IMR-90 (cell line): ENCODE results near the gene SLC22A6. TPM values are rescaled to one million over a fixed set of nuclear protein-coding genes. Genes with fewer than 3 reads are reported as not detected.

Experiments
- ATAC-seq: fragments of 200-7000 bp; cut with Tn5 transposase; 2 replicates; pipeline ENCODE4 v1.9.1; 2020; ENCODE audit warnings: low read depth, mild to moderate bottlenecking, moderate library complexity
- BruUV-seq: library from RNA; stranded (reverse); fragments of 400-500 nt; replicated peaks from 2 replicates; lab custom pipeline; 2021; lab: Mats Ljungman, UMichigan
- CTCF ChIA-PET: fragments of 300-600 bp; formaldehyde crosslinking; extraction: SDS; loops from one replicate; lab custom pipeline; 2021; ENCODE audit warnings: antibody characterized with exemption; lab: Yijun Ruan, JAX
- POLR2A ChIA-PET: fragments of 300-600 bp; sonication (Branson Sonifier 250); formaldehyde crosslinking; loops from one replicate; lab custom pipeline; 2022; ENCODE audit warnings: antibody characterized with exemption; ENCODE audit not compliant: unreplicated experiment; lab: Charles Lee
- DNase-seq: peaks from one replicate; pipeline ENCODE4 v3.0.0; 2013
- H2AFZ ChIP-seq: replicated peaks from 2 replicates; pipeline ENCODE3; 2013; ENCODE audit warnings: low read length, mild to moderate bottlenecking; ENCODE audit not compliant: poor library complexity
- H2AK5ac ChIP-seq: 2 replicates; pipeline ENCODE4 v1.6.1; 2013; ENCODE audit warnings: low read depth, low read length, inconsistent platforms
- H2AK9ac ChIP-seq: replicated peaks from 2 replicates; pipeline ENCODE3; 2013; ENCODE audit warnings: mild to moderate bottlenecking, low read depth, low read length, moderate library complexity; ENCODE audit not compliant: poor library complexity
- H2BK120ac ChIP-seq: 2 replicates; pipeline ENCODE4 v1.6.1; 2013; ENCODE audit warnings: low read depth, low read length, inconsistent platforms
- H2BK15ac ChIP-seq: 3 replicates; pipeline ENCODE4 v1.6.1; 2013; ENCODE audit warnings: low read depth, low read length, inconsistent platforms
- H2BK20ac ChIP-seq: 2 replicates; pipeline ENCODE4 v1.6.1; 2013; ENCODE audit warnings: low read depth, mild to moderate bottlenecking, inconsistent platforms, low read length, moderate library complexity
- H2BK5ac ChIP-seq: 2 replicates; pipeline ENCODE4 v1.6.1; 2013; ENCODE audit warnings: mild to moderate bottlenecking, low read depth, low read length, inconsistent platforms; ENCODE audit not compliant: poor library complexity, severe bottlenecking
- H3K14ac ChIP-seq: replicated peaks from 2 replicates; pipeline ENCODE4 v1.6.1; 2013; ENCODE audit warnings: low read depth, low read length, inconsistent platforms
- H3K18ac ChIP-seq: 2 replicates; pipeline ENCODE4 v1.6.1; 2013; ENCODE audit warnings: low read depth, low read length, control low read depth
- H3K23ac ChIP-seq: 2 replicates; pipeline ENCODE4 v1.6.1; 2013; ENCODE audit warnings: low read depth, low read length, inconsistent platforms
- H3K27ac ChIP-seq: 2 replicates; pipeline ENCODE4 v1.5.1; 2013; ENCODE audit warnings: mild to moderate bottlenecking, control low read depth, low read length; ENCODE audit not compliant: insufficient read depth
- H3K27me3 ChIP-seq: 2 replicates; pipeline ENCODE4 v1.6.1; 2013; ENCODE audit warnings: low read length; ENCODE audit not compliant: control insufficient read depth, insufficient read depth
- H3K36me3 ChIP-seq: 2 replicates; pipeline ENCODE4 v1.6.1; 2013; ENCODE audit warnings: low read length, mixed read lengths; ENCODE audit not compliant: control insufficient read depth, insufficient read depth
- H3K4ac ChIP-seq: 2 replicates; pipeline ENCODE4 v1.6.1; 2013; ENCODE audit warnings: low read depth, low read length, inconsistent platforms
- H3K4me1 ChIP-seq: 2 replicates; pipeline ENCODE4 v1.6.1; 2013; ENCODE audit warnings: low read length, mixed read lengths; ENCODE audit not compliant: control insufficient read depth, insufficient read depth
- H3K4me2 ChIP-seq: 2 replicates; pipeline ENCODE4 v1.6.1; 2013; ENCODE audit warnings: low read depth, mild to moderate bottlenecking, control low read depth, low read length, moderate library complexity
- H3K4me3 ChIP-seq: 2 replicates; pipeline ENCODE4 v1.5.1; 2013; ENCODE audit warnings: low read depth, mild to moderate bottlenecking, control low read depth, low read length, moderate library complexity; ENCODE audit not compliant: insufficient read depth
- H3K56ac ChIP-seq: 2 replicates; pipeline ENCODE4 v1.6.1; 2013; ENCODE audit warnings: low read length, inconsistent platforms; ENCODE audit not compliant: insufficient read depth; ENCODE audit errors: extremely low read depth
- H3K79me1 ChIP-seq, 2 experiments: 2 replicates each; pipeline ENCODE4 v1.6.1; 2013; ENCODE audit warnings: low read length in 2 of 2, inconsistent platforms in 1 of 2, low read depth in 1 of 2
- H3K9ac ChIP-seq: 2 replicates; pipeline ENCODE4 v1.6.1; 2013; ENCODE audit warnings: low read depth, low read length, control low read depth
- H3K9me1 ChIP-seq: 2 replicates; pipeline ENCODE4 v1.6.1; 2013; ENCODE audit warnings: low read length, inconsistent platforms; ENCODE audit not compliant: insufficient read depth
- H3K9me3 ChIP-seq: 2 replicates; pipeline ENCODE4 v1.6.1; 2013; ENCODE audit warnings: low read length; ENCODE audit not compliant: control insufficient read depth, insufficient read depth
- H4K20me1 ChIP-seq: 2 replicates; pipeline ENCODE4 v1.6.1; 2013; ENCODE audit warnings: low read length, inconsistent platforms; ENCODE audit not compliant: insufficient read depth
- H4K5ac ChIP-seq: 2 replicates; pipeline ENCODE4 v1.6.1; 2013; ENCODE audit warnings: mild to moderate bottlenecking, low read depth, low read length, control low read depth
- H4K8ac ChIP-seq, 2 experiments: 2 replicates each; pipeline ENCODE4 v1.6.1; 2013; ENCODE audit warnings: low read depth in 2 of 2, low read length in 2 of 2, control low read depth in 1 of 2, inconsistent platforms in 1 of 2
- H4K91ac ChIP-seq: 2 replicates; pipeline ENCODE4 v1.6.1; 2013; ENCODE audit warnings: low read depth, low read length, inconsistent platforms; ENCODE audit not compliant: insufficient read depth
- CEBPB ChIP-seq: IDR thresholded peaks from 2 replicates; pipeline ENCODE4 v1.6.1; 2012; ENCODE audit warnings: low read depth, low read length, improper control_type of control experiment
- CHD1 ChIP-seq: IDR thresholded peaks from 2 replicates; pipeline ENCODE4 v1.6.1; 2012; ENCODE audit warnings: low read depth, low read length, improper control_type of control experiment
- CTCF ChIP-seq: conservative IDR thresholded peaks from 2 replicates; pipeline ENCODE4 v1.5.1; 2012; ENCODE audit warnings: mild to moderate bottlenecking, low read depth, low read length, improper control_type of control experiment
- ELK1 ChIP-seq: fragments of 150-350 bp; IDR thresholded peaks from 2 replicates; pipeline ENCODE4 v1.6.1; 2016; ENCODE audit warnings: low read depth, mild to moderate bottlenecking, low read length, moderate library complexity, borderline replicate concordance
- MAFK ChIP-seq: IDR thresholded peaks from 2 replicates; pipeline ENCODE4 v1.6.1; 2012; ENCODE audit warnings: low read depth, low read length, improper control_type of control experiment
- MXI1 ChIP-seq: IDR thresholded peaks from 2 replicates; pipeline ENCODE4 v1.6.1; 2012; ENCODE audit warnings: low read depth, mild to moderate bottlenecking, low read length, moderate library complexity, borderline replicate concordance
- NFE2L2 ChIP-seq: fragments of 150-350 bp; IDR thresholded peaks from 2 replicates; pipeline ENCODE4 v1.6.1; 2016; ENCODE audit warnings: low read depth, mild to moderate bottlenecking, low read length
- POLR2A ChIP-seq: IDR thresholded peaks from 2 replicates; pipeline ENCODE4 v1.6.1; 2012; ENCODE audit warnings: mild to moderate bottlenecking, low read depth, low read length
- RAD21 ChIP-seq: IDR thresholded peaks from 2 replicates; pipeline ENCODE4 v1.6.1; 2012; ENCODE audit warnings: low read length, improper control_type of control experiment
- RCOR1 ChIP-seq: IDR thresholded peaks from 2 replicates; pipeline ENCODE4 v1.6.1; 2012; ENCODE audit warnings: mild to moderate bottlenecking, low read length, improper control_type of control experiment; ENCODE audit not compliant: insufficient replicate concordance
- RFX5 ChIP-seq: IDR thresholded peaks from 2 replicates; pipeline ENCODE4 v1.8.0; 2012; ENCODE audit warnings: low read depth, mild to moderate bottlenecking, low read length, moderate library complexity
- WGBS, 2 experiments: methylation state at CpG; one replicate each; pipeline versions ENCODE4 v1.1.5 to v1.1.7; 2013; ENCODE audit warnings: missing lambda C conversion rate in 2 of 2; ENCODE audit not compliant: insufficient read length in 1 of 2; ENCODE audit errors: extremely low coverage in 2 of 2; 5-methylcytosine and 5-hydroxymethylcytosine counted together
- dilution Hi-C: fragments of 300-500 bp; cut with HindIII; formaldehyde crosslinking; loops from one replicate; pipeline ENCODE4 v1.14.3; 2018; ENCODE audit warnings: low sequenced_read_pairs; ENCODE audit not compliant: unreplicated experiment
- in situ Hi-C: fragments of 300-500 bp; cut with MboI; formaldehyde crosslinking; loops from 3 replicates; pipeline ENCODE4 v1.14.3; 2019; ENCODE audit warnings: low sequenced_read_pairs, inconsistent platforms, mixed read lengths
- intact Hi-C: fragments of 100-400 bp; cut with micrococcal nuclease; formaldehyde crosslinking; loops from 2 replicates; pipeline ENCODE4 v1.10.0; 2022
- polyA plus RNA-seq, 3 experiments: library from polyadenylated mRNA; depleted of rRNA; stranded (reverse); fragments of >200 nt; gene quantifications; 2 replicates each; pipeline ENCODE4 v1.2.3, GENCODE V29; 2012; ENCODE audit warnings: low replicate concordance in 1 of 3
- total RNA-seq: library from RNA; depleted of rRNA; stranded (reverse); fragments of >200 nt; gene quantifications from 2 replicates; pipeline ENCODE4 v1.2.3, GENCODE V29; 2012

SLC22A6 gene
- total and polyA plus RNA-seq, 2 of the 4 experiments (the other 2 are of a cell fraction): not detected

- BruUV-seq: no TSS peak
Observed at GRCh38 chr11:62980133-62980760, 4.5 kb downstream of the SLC22A6 start.

More at GRCh38 chr11:62980133-62980760, 4.5 kb downstream of the SLC22A6 start:
- 25% methylated on average over 1 of the region's 1 CpG; no CpG with 5 or more reads in 1 of the 2 experiments for WGBS, 2 experiments
- no peak overlapping the region for H3K4me2 ChIP-seq
- dilution Hi-C loops (no loop called here), intact Hi-C loops (no loop called here), in situ Hi-C loops (no loop called here)
- peaks cover 2% of the 10 kb centered on the region; the same call in 1 of the 2 replicates for H3K27me3 ChIP-seq
- POLR2A ChIA-PET: no interaction called here
- no peak overlapping the region for H2AFZ ChIP-seq
- no peak overlapping the region for H4K8ac ChIP-seq
- no peak overlapping the region for H4K91ac ChIP-seq
- H3K36me3 ChIP-seq: no peaks in the 10 kb centered on the region
- H3K4me1 ChIP-seq: no peaks in the 10 kb centered on the region
- CTCF ChIA-PET: no interaction called here
- H3K56ac ChIP-seq: no peak overlapping the region
- DNase-seq: peak; percentile 3
- no peak overlapping the region for H2BK120ac ChIP-seq
- H3K4me3 ChIP-seq: no peak overlapping the region
- no peak overlapping the region for H2BK20ac ChIP-seq
- no peak overlapping the region for H2AK5ac ChIP-seq
- H3K4ac ChIP-seq: no peak overlapping the region
- no peaks in the 10 kb centered on the region for H3K79me1 ChIP-seq
- no peaks in the 10 kb centered on the region for H3K9me1 ChIP-seq
- no peaks in the 10 kb centered on the region for H4K20me1 ChIP-seq
- no peak overlapping the region for H2AK9ac ChIP-seq
- H3K14ac ChIP-seq: no peak overlapping the region
- H3K9me3 ChIP-seq: no peaks in the 10 kb centered on the region
- H3K23ac ChIP-seq: no peak overlapping the region
- H3K27ac ChIP-seq: no peak overlapping the region
- H2BK15ac ChIP-seq: no peak overlapping the region
- ATAC-seq: no peak
- H3K18ac ChIP-seq: no peak overlapping the region
- H2BK5ac ChIP-seq: no peak overlapping the region
- H3K9ac ChIP-seq: no peak overlapping the region
- TF ChIP-seq POLR2A (no peak), CHD1 (no peak), CEBPB (no peak), NFE2L2 (no peak), RAD21 (no peak), RFX5 (no peak), CTCF (no peak), ELK1 (no peak), MXI1 (no peak), MAFK (no peak), RCOR1 (no peak)
- H4K5ac ChIP-seq: no peak overlapping the region
